Measurements from ENCODE around the gene LMO3.

The LMO3 gene

DNA sequence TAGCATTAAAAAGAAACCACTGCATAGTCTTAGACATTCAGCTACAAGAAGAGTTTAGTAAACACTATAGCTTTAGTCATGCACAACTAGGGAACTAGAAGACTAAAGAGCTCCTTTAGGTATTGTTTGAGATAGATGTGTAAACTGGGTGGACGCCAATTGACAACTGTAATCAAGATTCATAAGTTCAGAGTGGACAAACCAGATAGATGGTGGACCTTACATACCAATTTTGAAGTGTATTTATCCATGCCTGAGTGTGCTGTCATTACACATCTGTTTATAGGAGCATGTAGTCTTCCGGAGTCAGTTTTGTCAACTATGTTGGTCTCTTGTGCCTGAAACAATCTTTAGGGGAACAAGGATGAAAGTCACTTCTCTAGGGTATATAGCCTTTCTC, 96.6 kb downstream of the LMO3 start:
- DNase-seq (ENCODE audit: low spot score), result no peak
- TF ChIP-seq, protein P1, sequence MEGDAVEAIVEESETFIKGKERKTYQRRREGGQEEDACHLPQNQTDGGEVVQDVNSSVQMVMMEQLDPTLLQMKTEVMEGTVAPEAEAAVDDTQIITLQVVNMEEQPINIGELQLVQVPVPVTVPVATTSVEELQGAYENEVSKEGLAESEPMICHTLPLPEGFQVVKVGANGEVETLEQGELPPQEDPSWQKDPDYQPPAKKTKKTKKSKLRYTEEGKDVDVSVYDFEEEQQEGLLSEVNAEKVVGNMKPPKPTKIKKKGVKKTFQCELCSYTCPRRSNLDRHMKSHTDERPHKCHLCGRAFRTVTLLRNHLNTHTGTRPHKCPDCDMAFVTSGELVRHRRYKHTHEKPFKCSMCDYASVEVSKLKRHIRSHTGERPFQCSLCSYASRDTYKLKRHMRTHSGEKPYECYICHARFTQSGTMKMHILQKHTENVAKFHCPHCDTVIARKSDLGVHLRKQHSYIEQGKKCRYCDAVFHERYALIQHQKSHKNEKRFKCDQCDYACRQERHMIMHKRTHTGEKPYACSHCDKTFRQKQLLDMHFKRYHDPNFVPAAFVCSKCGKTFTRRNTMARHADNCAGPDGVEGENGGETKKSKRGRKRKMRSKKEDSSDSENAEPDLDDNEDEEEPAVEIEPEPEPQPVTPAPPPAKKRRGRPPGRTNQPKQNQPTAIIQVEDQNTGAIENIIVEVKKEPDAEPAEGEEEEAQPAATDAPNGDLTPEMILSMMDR (IDR thresholded peaks at IDR 0.05; ENCODE audit: extremely low read depth, missing control alignments), result no peak

DNA sequence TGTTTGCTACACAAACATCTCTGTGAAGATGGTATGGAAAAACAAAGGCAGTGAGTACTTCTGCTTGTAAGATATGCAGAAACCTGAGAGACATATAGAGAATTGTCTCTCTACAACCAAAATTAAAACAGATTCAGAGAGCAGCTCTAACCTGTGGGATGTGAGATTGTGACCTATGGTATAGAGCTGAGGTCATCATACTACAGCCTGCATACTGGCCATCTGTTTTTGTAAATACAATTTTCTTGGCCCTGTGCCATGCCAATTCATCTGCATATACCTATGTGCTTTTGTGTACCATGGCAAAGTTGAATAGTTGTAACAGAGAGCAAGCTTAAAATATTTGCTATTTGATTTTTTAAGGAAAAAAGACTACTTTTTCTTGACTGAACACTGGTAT, 99.6 kb downstream of the LMO3 start:
- TF ChIP-seq, protein P1 (IDR thresholded peaks at IDR 0.05; ENCODE audit: extremely low read depth, missing control alignments), result no peak
- DNase-seq (ENCODE audit: low spot score), result no peak

DNA sequence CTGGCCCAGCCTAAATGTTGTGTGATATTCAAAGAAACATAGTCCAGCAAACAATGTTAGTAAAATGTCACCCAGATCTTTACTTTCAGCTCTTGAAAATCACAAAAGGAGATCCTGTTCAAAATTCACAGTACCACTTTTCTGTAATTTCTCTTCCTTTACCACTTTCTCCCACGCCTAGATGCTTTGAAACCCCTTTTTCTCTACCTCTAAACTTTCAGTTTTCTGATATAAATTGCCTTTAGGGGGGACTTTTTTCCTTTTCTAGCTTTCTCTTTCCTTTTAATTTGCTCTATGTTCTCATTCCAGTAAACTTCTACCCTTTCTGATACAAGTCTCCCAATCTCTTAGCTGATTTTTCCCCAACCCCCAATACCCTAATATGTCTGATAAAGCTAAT, 101.8 kb downstream of the LMO3 start:
- no peak for DNase-seq (ENCODE audit: low spot score)

DNA sequence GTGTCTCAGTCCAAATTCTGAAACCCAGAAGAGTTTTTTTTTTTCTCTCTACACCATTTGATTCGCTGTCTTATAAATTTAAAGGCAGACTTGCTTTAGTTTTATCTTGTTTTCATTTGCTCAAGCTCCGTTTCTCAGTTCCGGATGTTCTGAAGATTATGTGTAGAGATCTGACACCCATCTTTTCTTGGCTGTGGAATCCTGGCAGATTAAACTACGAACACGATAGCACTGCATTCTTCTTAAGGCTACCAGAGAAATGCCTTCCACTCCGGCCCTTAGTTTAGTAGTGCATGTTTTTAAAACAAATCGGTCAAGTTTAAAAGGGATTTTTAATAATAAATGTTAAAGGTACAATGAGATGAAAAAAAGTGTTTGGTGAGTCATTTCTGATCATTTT, 106.4 kb downstream of the LMO3 start:
- TF ChIP-seq, protein P1 (IDR thresholded peaks at IDR 0.05; ENCODE audit: extremely low read depth, missing control alignments), result no peak
- no peak for DNase-seq (ENCODE audit: low spot score)

More for the DNA sequence above, 101.8 kb downstream of the LMO3 start:
- TF ChIP-seq, protein P1 (IDR thresholded peaks at IDR 0.05; ENCODE audit: extremely low read depth, missing control alignments), result no peak
